PC-9 (cell line): ENCODE results near the gene HAUS6. TPM values are rescaled to one million over a fixed set of nuclear protein-coding genes. Genes with fewer than 3 reads are reported as not detected.

ENCODE experiments used
- BruUV-seq: library from RNA; stranded (reverse); fragments of 400-500 nt; replicated peaks from 2 replicates; lab custom pipeline; 2021; lab: Mats Ljungman, UMichigan
- CTCF ChIA-PET: fragments of 300-600 bp; sonication (Branson Sonifier 250); formaldehyde crosslinking; loops from one replicate; lab custom pipeline; 2022; ENCODE audit warnings: antibody characterized with exemption; lab: Charles Lee
- POLR2A ChIA-PET: fragments of 300-600 bp; sonication (Branson Sonifier 250); formaldehyde crosslinking; loops from one replicate; lab custom pipeline; 2022; ENCODE audit warnings: antibody characterized with exemption; ENCODE audit not compliant: unreplicated experiment; lab: Charles Lee
- DNase-seq, 2 experiments: peaks; one replicate each; pipeline versions ENCODE4 v3.0.0 to v3.0.0-alpha.2; 2015 to 2022; ENCODE audit warnings: mixed read lengths in 1 of 2
- H2AFZ ChIP-seq: fragments of 200-600 bp; sonication (generic); 2 replicates; pipeline ENCODE4 v1.8.1; 2017; ENCODE audit warnings: antibody characterized with exemption
- H3F3A ChIP-seq: fragments of 200-600 bp; sonication (generic); 2 replicates; pipeline ENCODE4 v1.8.1; 2017; ENCODE audit warnings: antibody characterized with exemption, mild to moderate bottlenecking, low read depth; ENCODE audit not compliant: insufficient read depth
- H3K27ac ChIP-seq: fragments of 200-600 bp; sonication (generic); 2 replicates; pipeline ENCODE4 v1.6.1; 2016; ENCODE audit warnings: mixed run types
- H3K27me3 ChIP-seq: fragments of 200-600 bp; sonication (generic); 2 replicates; pipeline ENCODE4 v1.6.1; 2016; ENCODE audit warnings: low read depth, mixed run types; ENCODE audit not compliant: insufficient read depth
- H3K36me3 ChIP-seq: fragments of 200-600 bp; sonication (generic); 2 replicates; pipeline ENCODE4 v1.6.1; 2016; ENCODE audit warnings: low read depth, mixed run types
- H3K4me1 ChIP-seq: fragments of 200-600 bp; sonication (generic); replicated peaks from 2 replicates; pipeline ENCODE4 v1.6.1; 2016; ENCODE audit warnings: mixed run types; ENCODE audit not compliant: insufficient read depth
- H3K4me2 ChIP-seq: fragments of 200-600 bp; sonication (generic); 2 replicates; pipeline ENCODE4 v1.6.1; 2017; ENCODE audit warnings: mixed run types
- H3K4me3 ChIP-seq: fragments of 200-600 bp; sonication (generic); 2 replicates; pipeline ENCODE4 v1.6.1; 2016; ENCODE audit warnings: mixed run types
- H3K79me2 ChIP-seq: fragments of 200-600 bp; sonication (generic); 2 replicates; pipeline ENCODE4 v1.6.1; 2017; ENCODE audit warnings: low read depth, mixed run types
- H3K9me2 ChIP-seq: fragments of 200-600 bp; sonication (generic); 2 replicates; pipeline ENCODE4 v1.8.1; 2017; ENCODE audit warnings: mild to moderate bottlenecking; ENCODE audit not compliant: insufficient read depth
- H3K9me3 ChIP-seq: fragments of 200-600 bp; sonication (generic); 2 replicates; pipeline ENCODE4 v1.8.1; 2016; ENCODE audit warnings: low read depth; ENCODE audit not compliant: insufficient read depth
- H4K20me1 ChIP-seq: fragments of 200-600 bp; sonication (generic); 2 replicates; pipeline ENCODE4 v1.8.1; 2017; ENCODE audit not compliant: insufficient read depth
- CTCF ChIP-seq: fragments of 200-600 bp; sonication (generic); conservative IDR thresholded peaks from 2 replicates; pipeline ENCODE4 v1.6.1; 2017; ENCODE audit warnings: mixed run types, antibody characterized with exemption, mild to moderate bottlenecking, moderate library complexity
- EZH2 ChIP-seq: fragments of 200-600 bp; sonication (generic); IDR thresholded peaks from 2 replicates; pipeline ENCODE4 v1.8.0; 2017; ENCODE audit warnings: antibody characterized with exemption, low read depth
- intact Hi-C: fragments of 100-400 bp; cut with micrococcal nuclease; formaldehyde crosslinking; loops from one replicate; pipeline ENCODE4 v1.10.0; 2022; ENCODE audit not compliant: unreplicated experiment
- total RNA-seq: library from RNA; stranded (reverse); gene quantifications from 2 replicates; pipeline ENCODE4 v1.2.3, GENCODE V29; 2021

HAUS6 gene
- total RNA-seq, 1 experiment from 2014 or later = 19.1 TPM

DNA sequence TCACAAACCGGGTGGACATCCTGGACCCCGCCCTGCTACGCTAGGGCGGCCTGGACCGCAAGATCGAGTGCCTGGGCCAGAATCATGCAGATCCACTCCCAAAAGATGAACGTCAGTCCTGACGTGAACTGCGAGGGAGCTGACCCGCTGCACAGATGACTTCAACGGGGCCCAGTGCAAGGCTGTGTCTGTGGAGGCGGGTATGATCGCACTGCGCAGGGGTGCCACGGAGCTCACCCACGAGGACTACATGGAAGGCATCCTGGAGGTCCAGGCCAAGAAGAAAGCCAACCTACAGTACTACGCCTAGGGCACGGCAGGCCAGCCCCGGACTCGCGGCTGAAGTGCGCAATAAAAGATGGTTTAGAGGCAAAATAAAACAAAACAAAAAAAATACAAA, 74.9 kb downstream of the HAUS6 start:
- Histone ChIP-seq H3K9me2 (no peaks in the 10 kb centered on the region), H4K20me1 (no peaks in the 10 kb centered on the region), H3K4me3 (no peak overlapping the region), H3K4me1 (no peaks in the 10 kb centered on the region), H3K9me3 (no peaks in the 10 kb centered on the region), H3K36me3 (no peaks in the 10 kb centered on the region), H3K79me2 (no peaks in the 10 kb centered on the region), H3F3A (no peaks in the 10 kb centered on the region), H3K27me3 (no peaks in the 10 kb centered on the region), H2AFZ (no peak overlapping the region), H3K27ac (no peak overlapping the region), H3K4me2 (no peak overlapping the region)
- CTCF ChIA-PET = no interaction called here
- intact Hi-C loops = loop anchor here (1.0 to 5.0 kb wide), 3 partner anchors 773 to 1496 kb away; no protein-coding TSS in a partner anchor
- DNase-seq = no peak
- POLR2A ChIA-PET = no interaction called here
- TF ChIP-seq EZH2 (no peak), CTCF (no peak)
- BruUV-seq = no TSS peak

- H3K36me3 ChIP-seq = no peaks in the 10 kb centered on the region
- TF ChIP-seq CTCF (no peak), EZH2 (no peak)
- ChIA-PET POLR2A (no interaction called here), CTCF (no interaction called here)
- H3K4me2 ChIP-seq = no peak overlapping the region
- BruUV-seq = no TSS peak
- no peaks in the 10 kb centered on the region for H3K9me2 ChIP-seq
- H4K20me1 ChIP-seq = no peaks in the 10 kb centered on the region
- no peak overlapping the region for H3K27ac ChIP-seq
- H3K4me3 ChIP-seq = no peak overlapping the region
- intact Hi-C loops = loop anchor here (5.0 kb wide), 1 partner anchor 1494 kb away; no protein-coding TSS in a partner anchor
- H3K79me2 ChIP-seq = no peaks in the 10 kb centered on the region
- H3K9me3 ChIP-seq = no peaks in the 10 kb centered on the region
- DNase-seq = no peak
- H3K4me1 ChIP-seq = no peaks in the 10 kb centered on the region
- H3F3A ChIP-seq = no peaks in the 10 kb centered on the region
- H2AFZ ChIP-seq = no peak overlapping the region
- H3K27me3 ChIP-seq = no peaks in the 10 kb centered on the region
Observed at GRCh38 chr9:19026375-19026774, 76.3 kb downstream of the HAUS6 start.

GRCh38 chr9:19023078-19023477, 79.6 kb downstream of the HAUS6 start:
- ChIA-PET POLR2A (no interaction called here), CTCF (no interaction called here)
- DNase-seq = no peak
- intact Hi-C loops = no loop called here
- TF ChIP-seq EZH2 (no peak), CTCF (no peak)
- H3K4me3 ChIP-seq = no peak overlapping the region
- no TSS peak for BruUV-seq
- no peaks in the 10 kb centered on the region for H3K9me2 ChIP-seq
- H3K4me1 ChIP-seq = no peaks in the 10 kb centered on the region
- no peaks in the 10 kb centered on the region for H3K36me3 ChIP-seq
- no peaks in the 10 kb centered on the region for H3K79me2 ChIP-seq
- H3K27ac ChIP-seq = no peak overlapping the region
- no peaks in the 10 kb centered on the region for H3F3A ChIP-seq
- H3K4me2 ChIP-seq = no peak overlapping the region
- H2AFZ ChIP-seq = no peak overlapping the region
- H3K9me3 ChIP-seq = no peaks in the 10 kb centered on the region
- no peaks in the 10 kb centered on the region for H4K20me1 ChIP-seq
- no peaks in the 10 kb centered on the region for H3K27me3 ChIP-seq
